DMS53 treated with DMSO at 0.1 percent for 48 hours (cell line): Measurements from ENCODE around the gene ENG.
"Not testable (repeated sequence)": the region's sequence is repeated elsewhere in the genome, so short reads cannot be mapped to it uniquely, and the experiment has no call there.

ENCODE experiments used
- DNase-seq: peaks from one replicate; lab custom pipeline; 2025; ENCODE audit not compliant: unreplicated experiment; lab: John Stamatoyannopoulos, UW

The ENG gene

DNA sequence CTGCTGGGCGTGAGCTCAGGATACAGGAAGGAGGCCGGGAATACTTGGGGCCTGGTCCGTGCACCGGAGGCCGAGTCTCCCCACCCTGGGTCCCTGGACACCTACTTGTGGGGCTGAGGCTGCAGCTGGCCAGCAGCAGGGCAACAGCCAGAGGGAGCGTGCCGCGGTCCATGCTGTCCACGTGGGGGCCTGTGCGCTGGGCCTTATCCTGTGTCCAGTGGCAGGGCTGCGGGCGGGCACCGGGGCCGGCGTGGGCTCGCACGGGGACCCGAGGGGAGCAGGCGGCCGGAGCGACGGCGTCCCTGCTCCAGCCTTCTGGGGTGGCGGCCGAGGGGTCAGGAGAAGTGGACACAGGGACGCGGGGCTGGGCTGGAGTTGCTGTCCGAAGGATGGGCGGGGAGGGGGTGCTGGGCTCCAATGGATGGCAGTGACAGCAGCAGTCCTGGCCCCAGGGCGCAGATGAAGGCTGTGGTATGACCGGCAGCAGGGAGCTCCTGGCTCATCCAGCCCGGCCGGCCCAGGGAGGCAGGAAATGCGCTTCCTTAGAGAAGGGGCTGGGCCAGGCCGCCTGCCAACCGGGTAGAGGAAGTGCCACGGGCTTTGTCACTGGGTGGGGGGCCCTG is at the start of gene ENG:
TSS of gene ENG (minus strand) at position 475 of the 623 bp plus-strand sequence. CDS start at position 172, 303 bp downstream.
- DNase-seq, result peak; percentile 59

DNA sequence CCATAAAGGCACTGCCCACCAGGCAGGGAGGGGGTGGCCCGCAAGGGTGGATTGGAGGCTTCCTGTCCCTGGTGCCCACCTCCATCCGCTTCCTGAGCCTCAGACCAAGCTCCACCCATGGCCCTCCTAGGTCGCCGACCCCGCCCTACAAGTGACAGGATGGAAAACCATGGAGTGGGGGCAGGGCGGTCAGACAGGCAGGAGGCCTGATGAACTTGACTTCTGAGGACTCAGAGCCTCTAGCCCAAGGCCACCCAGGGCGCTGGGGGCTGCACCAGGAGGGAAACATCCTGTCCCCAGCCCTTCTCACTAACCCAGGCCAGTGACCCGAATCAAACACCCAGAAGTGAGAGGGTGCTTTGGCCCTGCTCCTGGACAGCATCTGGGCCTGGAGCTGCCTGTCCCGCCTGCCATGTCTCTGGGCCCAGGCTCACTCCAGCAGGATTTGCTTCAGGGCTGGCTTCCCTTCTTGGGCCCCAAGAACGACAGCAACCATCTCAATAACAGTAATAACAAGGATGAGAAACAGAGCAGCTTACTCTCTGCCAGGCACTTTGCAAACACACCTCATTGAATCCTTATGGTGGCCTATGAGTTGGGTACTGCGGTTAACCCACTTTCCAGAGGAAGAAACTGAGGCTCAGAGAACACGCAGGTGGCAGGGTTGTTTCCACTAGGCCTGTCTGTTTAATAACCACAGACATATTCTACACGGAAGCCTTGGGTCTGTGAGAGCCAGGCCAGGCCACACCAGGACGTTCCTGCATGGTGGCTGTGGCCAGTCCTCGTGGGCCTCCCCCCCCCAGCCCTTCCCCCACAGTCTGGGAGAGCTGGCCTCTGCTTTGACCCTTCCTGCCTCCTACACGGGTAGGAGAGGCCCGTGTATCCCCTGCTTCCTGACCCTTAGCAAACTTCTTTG is 49.4 kb upstream of the ENG start:
- DNase-seq, result no peak

DNA sequence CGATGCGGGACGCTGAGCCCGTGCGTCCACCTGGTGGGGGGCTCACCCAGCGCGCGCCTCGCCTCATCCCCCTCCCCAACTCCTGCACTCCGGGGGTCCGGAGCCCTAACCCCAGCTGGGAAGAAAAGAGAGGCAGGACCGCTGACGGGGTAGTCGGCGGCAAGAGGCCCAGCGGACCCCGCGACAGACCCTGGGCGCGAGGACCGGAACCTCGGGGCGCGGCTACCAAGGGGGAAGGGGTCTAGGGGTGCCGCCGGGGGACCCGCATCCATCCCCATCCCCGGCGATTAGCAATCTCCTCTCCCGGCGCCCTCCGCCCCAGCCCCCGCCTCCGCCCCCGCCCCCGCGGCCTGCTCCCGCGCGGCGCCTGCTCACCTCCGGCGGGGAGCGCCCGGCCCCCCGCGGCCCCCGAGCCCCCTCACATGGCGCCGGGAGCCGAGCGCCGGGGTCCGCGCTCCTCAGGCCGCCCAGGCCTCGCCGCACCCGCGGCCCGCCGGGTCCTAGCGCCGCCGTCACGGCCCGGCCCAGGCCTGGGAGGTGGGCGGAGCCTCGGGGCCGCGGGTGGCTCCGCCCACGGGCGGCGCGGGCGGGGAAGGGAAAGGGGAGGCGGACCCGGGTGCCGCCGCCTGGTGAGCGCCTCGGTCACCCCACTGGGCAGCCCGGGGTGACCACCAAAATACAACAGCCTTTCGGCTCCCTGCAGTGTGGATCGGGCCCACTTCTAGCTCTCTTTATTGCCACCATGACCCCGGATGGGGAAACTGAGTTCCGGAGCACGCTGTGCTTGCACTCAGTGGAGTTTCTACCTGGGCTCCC is 44.9 kb upstream of the ENG start, which contains the start of gene ST6GALNAC6:
TSS of gene ST6GALNAC6 (minus strand) at position 476 of the 816 bp plus-strand sequence. CDS start 1,622 bp downstream, outside the sequence.
- peak; percentile 24 for DNase-seq

DNA sequence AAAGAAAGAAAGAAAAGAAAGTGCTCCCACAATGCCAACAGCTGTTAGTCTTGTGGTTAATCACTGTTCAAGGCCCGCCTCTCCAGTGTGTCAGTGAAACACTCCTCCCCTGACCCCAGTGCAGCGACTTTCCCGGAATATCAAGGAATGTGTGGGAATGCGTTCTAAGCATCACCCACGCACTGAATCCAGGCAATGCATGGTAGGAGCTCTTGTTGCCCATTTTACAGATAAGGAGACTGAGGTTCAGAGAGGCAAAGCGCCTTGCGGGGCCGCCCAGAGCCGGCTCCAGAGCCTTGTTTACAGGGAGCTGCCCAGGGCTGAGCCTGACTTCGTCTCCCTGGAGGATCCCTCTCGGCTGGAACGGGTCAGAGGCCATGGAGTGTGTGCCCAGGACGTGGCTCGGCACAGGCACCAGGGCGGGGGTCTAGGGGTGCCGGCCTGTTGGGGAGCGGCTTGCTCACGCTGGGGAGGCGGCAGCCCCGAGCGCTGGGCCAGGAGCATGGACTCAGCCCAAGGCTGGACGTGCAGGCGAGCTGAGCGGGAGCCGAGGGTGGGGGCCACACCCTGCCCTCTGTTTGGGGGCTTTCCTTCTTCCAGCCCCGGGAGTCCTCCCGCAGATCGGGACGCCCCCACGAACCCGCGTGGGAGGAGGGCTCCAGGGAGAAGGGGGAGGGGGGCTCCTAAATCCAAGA is 44.1 kb upstream of the ENG start:
- DNase-seq, result no peak

DNA sequence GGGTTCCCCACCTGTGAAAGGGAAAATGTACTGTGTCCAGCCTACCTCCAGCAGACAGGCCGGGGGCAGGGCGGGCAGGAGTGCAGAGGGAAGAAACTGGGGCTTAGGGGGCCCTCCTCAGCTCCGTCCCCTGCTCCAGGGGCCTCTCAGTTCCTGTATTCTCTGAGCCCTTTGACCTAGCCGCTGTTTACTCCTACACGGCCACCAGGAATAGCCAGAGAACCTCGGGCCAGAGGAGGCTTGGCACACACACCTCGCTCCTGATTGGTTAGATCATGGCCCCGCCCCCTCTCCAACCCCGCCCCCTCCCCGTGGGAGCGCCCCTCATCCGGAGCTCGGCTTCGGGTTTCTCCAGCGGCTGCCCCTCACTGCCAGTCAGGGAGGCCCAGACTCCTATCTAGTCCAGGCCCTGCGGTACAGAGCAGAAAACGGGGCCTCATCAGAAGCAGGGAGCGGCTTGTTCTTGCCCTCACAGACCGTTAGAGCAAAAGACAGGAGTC is 42.8 kb upstream of the ENG start:
- DNase-seq, result no peak

DNA sequence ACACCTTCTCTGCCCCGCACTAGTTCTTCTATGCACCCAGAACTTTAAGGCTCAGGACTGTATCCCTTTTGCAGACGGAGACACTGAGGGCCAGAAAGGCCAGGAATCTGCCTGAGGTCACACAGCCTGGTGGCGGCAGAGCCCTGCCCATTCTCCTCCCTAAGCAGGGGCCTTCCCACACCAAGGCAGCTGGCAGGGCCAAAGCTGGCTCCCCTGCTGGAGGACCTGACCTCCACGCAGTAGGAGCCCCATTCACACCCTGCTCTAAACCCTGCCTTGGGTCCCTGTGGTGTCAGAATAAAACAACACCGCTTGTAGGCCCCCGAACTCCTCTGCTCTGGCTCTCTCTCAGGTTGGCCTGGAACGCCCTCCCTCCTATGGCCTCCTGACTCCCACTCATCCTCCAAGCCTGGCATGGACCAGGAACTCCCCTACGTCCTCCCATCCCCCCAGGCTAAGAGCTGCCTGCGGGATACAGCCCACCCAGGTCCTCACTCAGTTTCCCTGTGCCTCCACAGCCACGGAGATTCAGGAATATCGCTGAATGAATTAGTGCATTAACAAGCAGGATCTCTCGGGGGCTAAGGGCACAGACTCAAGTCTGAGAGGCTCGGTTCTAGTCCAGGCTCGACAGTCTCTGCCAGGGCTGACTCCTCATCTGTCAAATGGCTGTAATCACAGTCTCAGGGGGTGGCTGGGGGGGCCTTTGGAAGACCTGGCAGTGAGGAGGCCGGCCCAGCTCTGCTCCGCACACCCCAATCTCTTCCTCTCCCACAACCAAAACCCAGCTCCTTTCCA is 42.1 kb upstream of the ENG start:
- no peak for DNase-seq

DNA sequence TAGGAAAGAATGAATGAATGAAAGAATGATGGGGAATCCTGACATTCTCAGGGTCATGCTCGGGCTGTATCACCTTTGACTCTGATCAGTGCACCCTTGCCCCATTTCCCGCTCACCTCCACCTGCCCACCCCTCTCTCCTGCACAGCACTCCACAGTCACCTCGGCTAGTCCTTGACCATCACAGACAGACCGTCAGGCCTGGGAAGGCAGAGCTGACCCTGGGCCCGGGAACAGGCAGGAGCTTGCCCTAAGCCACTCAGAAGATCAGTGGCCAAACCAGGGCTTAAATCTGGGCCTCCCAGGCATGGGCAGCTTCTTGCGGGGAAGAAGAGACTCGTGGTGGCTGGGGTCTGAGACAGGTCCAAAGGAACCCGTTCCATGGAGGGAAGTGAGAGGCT is 41.4 kb upstream of the ENG start:
- DNase-seq, result no peak

DNA sequence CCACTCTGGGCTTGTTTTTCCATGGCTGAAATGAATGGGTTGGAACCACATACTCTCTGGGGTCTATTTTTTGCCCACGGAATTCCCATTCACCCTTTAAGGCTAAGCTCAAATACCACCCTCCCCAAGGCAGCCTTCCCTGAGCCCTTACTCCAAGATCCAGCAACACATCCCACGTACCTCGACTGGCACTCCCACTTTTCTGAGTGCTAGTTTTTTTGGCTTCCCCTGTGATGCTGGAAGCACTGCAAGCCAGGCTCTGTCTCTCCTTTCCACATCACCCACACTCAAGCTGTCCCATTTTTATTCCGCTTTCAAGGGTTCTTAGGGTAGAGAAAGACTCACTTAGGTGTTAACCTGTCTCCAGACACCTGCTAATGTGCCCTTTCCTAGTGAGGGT is 38.9 kb upstream of the ENG start:
- no peak for DNase-seq

DNA sequence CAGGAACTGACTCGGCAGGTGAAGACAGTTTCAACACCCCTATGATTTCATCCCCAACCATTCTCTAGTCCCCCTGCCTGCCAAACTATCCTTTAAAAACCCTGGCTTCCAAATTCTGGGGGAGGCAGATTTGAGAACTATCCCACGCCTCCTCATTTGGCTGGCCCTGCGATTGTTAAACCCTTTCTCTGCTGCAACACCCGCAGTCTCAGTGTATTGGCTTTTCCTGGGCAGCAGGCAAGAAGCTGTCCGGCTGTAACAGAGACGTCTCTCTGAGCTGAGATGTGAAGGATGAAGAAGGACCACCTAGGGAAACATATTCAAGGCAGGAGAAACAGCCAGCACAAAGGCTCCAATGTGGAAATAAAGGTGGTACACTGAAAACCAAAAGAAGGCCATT is 38.4 kb upstream of the ENG start:
- no peak for DNase-seq

DNA sequence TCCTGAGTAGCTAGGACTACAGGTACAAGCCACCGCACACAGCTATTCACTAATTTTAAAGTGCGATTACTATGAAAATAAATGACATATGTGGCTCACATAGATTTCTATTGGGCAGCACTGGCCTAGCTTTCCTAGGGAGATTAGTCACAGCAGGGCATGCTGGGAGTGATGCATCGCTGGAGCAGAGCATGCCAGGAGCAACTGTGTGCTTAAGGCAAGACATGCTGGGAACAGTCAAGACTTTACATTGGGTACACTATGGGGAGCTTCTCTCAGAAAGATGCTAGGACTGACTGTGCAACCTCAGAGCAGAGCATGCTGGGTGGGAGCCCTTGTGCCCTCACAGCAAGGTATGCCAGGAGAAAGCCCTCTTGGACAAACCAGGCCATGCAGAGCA is 35.6 kb upstream of the ENG start:
- no peak for DNase-seq

DNA sequence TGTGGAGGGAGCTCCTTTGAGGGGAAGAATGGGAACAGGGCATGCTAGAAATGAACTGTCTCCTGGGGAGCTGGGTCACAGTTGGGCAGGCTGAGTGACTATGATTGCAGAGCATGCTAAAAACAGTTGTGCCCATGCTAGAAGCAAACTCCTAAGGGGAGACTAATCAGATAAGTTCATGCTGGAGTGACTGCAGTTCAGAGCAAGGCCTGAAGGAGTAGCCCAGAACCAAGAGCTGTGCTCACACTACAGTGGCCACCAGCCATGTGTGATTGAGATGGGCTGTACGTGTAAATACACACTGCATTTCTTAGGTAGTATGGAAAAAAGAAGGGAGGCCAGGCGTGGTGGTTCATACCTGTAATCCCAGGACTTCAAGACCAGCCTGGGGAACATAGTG is 33.3 kb upstream of the ENG start:
- no peak for DNase-seq

DNA sequence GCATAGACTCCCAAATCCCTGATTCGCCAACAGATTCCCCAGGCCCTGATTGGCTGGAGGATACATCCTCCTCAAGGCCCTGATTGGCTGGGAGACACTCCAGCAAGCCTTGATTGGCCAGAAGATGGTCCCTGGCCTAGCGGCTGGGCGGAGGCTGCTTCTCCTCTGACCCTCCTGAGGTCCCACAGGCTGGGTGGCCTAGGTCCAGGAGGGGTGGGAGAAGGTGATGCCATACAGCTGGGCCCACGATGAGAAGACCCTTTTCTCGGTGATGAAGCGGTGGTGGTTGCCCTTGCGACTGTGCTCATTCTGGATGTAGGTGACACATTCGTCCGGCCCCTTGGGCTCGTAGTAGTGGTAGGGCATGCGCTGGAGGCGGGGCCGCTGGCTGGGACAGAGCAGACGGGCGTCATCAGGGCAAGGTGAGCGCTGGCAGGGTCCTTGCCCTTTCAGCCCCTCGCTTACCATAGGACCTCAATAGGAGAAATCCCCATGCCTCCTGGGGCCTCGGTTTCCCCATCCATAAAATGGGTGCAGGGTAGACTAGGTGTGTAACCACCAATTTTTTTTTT is 32.0 kb upstream of the ENG start:
- DNase-seq, result no peak

DNA sequence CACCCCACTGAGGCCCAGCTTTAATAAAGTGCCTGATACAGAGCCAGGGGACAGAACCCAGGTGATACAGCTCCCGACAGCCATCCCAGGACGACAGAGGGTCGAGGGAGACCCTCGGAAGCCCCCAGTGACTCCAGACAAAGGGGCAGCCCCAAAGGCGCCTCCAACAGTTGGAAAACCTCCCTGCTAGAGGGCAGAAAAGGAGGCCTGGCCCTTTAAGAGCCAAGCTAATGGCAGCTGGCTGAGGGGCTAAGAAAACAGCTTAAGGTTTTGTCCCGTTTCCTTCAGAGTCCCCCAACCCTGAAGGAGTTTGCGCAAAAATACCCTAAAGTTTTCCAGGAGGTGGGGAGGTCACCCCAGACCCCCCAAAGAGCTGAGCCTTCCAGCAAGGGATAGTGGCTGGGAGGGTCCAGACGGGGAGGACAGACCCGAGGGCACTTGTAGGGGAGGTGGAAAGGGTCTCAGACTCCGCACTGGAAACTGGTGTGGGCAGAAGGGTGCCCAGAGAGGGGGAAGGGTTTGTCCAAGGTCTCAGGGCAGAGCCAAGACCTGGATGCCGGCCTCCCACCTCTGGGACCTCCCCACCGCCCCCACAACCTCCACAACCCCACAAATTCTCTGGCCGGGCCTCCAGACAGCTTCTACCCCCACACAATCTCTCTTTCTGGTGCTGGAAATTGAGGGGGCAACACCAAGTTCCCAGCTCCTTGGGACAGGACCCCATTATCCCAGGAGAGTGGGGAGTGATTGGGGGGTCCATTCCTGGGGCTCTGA is 31.2 kb upstream of the ENG start:
- DNase-seq, result no peak

DNA sequence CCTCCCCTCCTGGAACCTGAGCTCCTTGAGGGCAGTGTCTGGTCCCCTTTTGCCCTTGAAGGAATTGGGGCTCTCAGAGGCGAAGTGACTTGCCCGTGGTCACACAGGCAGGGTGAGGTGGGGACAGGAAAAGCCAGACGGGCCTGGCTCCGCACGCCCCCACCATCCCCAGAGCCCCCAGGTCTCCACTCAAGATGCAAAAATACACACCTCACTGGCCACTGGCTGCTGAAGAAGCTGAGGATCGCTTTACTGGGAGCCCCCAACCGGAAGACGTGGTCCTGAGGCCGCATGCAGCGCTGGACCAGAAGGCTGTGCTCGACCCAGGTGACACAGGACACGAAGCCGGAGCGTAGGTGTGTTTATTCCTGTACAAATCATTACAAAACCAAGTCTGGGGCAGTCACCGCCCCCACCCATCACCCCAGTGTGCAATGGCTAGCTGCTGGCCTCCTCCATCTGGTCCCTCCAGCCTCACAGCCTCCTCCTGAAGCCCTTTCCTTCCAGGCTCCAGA is 30.6 kb upstream of the ENG start:
- no peak for DNase-seq

DNA sequence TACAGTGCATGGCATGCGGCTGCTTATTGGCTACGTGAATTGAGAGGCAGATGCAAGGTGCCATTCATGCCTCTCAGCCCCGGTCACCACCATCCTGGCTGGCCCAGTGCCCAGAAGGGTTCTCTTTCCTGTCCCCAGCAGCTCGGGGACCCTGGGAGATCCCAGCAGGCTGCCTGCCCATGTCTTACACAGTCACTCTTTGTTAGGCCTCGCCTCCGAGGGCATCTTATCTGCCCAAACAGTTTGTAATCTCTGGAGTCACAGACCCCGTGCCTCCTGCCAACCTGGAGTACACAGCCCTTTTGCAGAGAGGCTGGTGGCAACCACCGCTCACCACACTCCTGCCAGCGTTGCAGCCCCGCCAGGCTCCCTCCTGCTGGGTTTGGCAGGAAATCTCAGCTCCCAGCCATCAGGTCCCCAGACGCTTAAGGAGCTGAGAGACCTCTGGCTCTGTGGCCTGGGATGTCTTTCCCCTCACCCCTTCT is 30.0 kb upstream of the ENG start:
- no peak for DNase-seq

DNA sequence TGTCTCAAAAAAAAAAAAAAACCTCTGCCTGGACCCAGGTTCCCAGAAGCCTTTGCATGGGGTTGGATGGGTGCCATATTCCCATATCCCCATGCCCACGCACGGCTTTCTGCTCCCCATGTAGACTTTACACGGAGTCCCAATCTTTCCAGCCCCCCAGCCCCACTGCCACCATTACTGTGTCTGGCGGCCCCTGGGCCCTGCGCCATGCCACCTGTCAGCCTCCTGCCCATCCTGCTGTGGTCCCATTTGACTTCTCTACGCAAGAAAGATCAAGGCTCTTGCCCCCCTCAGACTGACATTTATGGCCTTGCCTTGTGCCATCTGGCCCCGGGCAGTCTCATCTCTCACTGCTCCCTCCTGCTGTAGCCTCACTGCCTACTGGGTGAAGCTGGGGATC is 29.5 kb upstream of the ENG start:
- no peak for DNase-seq

DNA sequence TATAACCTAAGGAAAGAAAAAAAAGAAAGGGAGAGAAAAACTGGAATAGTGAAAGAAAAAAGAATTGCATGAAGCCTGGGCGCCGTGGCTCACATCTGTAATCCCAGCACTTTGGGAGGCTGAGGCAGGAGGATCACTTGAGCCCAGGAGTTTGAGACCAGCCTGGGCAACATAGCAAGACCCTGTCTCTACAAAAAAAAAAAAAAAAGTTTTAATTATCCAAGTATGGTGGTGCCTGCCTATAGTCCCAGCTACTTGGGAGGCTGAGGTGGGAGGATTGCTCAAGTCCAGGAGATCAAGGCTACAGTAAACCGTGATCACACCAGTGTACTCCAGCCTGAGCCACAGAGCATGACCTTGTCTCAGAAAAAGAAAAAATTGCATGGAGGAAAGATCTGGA is 27.3 kb upstream of the ENG start:
- DNase-seq, result not testable (repeated sequence)

DNA sequence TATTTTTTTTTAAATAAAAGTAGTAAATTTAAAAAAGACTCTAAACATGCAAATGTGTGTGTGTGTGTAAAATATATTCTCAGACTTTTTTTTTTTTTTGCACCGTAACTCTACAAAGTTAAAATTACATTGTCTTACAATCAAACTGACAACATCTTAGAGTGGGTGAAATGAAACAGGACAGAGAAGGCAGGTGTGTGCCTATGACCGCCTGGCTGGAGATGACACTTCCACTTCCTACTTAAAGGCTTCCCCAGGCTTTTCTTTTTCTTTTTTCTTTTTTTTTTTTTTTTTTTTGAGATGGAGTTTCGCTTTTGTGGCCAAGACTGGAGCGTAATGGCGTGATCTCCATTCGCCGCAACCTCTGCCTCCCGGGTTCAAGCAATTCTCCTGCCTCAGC is 25.7 kb upstream of the ENG start:
- DNase-seq, result no peak
